GM23338 (cell line): Measurements from ENCODE around the gene MARCHF10. TPM values are rescaled to one million over a fixed set of nuclear protein-coding genes. Genes with fewer than 3 reads are reported as not detected.

Experiments
- ATAC-seq: fragments of 200-7000 bp; cut with Tn5 transposase; 3 replicates; pipeline ENCODE4 v1.9.1; 2020
- DNase-seq: peaks from one replicate; pipeline ENCODE4 v3.0.0-alpha.2; 2015; ENCODE audit warnings: low spot score
- H2AFZ ChIP-seq: fragments of 200-600 bp; sonication (generic); 2 replicates; pipeline ENCODE4 v1.8.0; 2016; ENCODE audit warnings: antibody characterized with exemption, mild to moderate bottlenecking, moderate library complexity
- H3F3A ChIP-seq: fragments of 200-600 bp; sonication (generic); replicated peaks from 2 replicates; pipeline ENCODE4 v1.8.0; 2017; ENCODE audit warnings: antibody characterized with exemption, mixed run types, low read depth
- H3K27ac ChIP-seq: fragments of 200-600 bp; sonication (generic); 2 replicates; pipeline ENCODE4 v1.6.1; 2016; ENCODE audit warnings: low read depth
- H3K27me3 ChIP-seq: fragments of 200-600 bp; sonication (generic); 2 replicates; pipeline ENCODE4 v1.8.0; 2016; ENCODE audit warnings: mild to moderate bottlenecking, mixed run types, moderate library complexity; ENCODE audit not compliant: insufficient read depth
- H3K36me3 ChIP-seq: fragments of 200-600 bp; sonication (generic); 2 replicates; pipeline ENCODE4 v1.8.0; 2016; ENCODE audit warnings: mild to moderate bottlenecking; ENCODE audit not compliant: insufficient read depth
- H3K4me1 ChIP-seq: fragments of 200-600 bp; sonication (generic); 2 replicates; pipeline ENCODE4 v1.8.0; 2016; ENCODE audit warnings: mild to moderate bottlenecking, moderate library complexity; ENCODE audit not compliant: insufficient read depth
- H3K4me2 ChIP-seq: fragments of 200-600 bp; sonication (generic); 2 replicates; pipeline ENCODE4 v1.7.1; 2017; ENCODE audit warnings: mixed run types
- H3K4me3 ChIP-seq: fragments of 200-600 bp; sonication (generic); 2 replicates; pipeline ENCODE4 v1.6.1; 2016; ENCODE audit warnings: mixed run types
- H3K79me2 ChIP-seq: fragments of 200-600 bp; sonication (generic); replicated peaks from 2 replicates; pipeline ENCODE4 v1.8.0; 2017; ENCODE audit warnings: mild to moderate bottlenecking; ENCODE audit not compliant: insufficient read depth
- H3K9me2 ChIP-seq: fragments of 200-600 bp; sonication (generic); 2 replicates; pipeline ENCODE4 v1.8.0; 2017; ENCODE audit not compliant: insufficient read depth
- H4K20me1 ChIP-seq: fragments of 200-600 bp; sonication (generic); replicated peaks from 2 replicates; pipeline ENCODE4 v1.8.0; 2017; ENCODE audit warnings: mild to moderate bottlenecking; ENCODE audit not compliant: insufficient read depth
- H3K27ac Mint-ChIP-seq: 2 replicates; pipeline ENCODE4 v1.8.0; 2020; ENCODE audit warnings: inconsistent platforms, mild to moderate bottlenecking, moderate library complexity, mixed read lengths
- H3K27me3 Mint-ChIP-seq: 3 replicates; pipeline ENCODE4 v1.8.0; 2022; ENCODE audit warnings: low read depth, mild to moderate bottlenecking, moderate library complexity, mixed read lengths, inconsistent platforms; ENCODE audit not compliant: insufficient read depth, poor library complexity
- H3K36me3 Mint-ChIP-seq: 3 replicates; pipeline ENCODE4 v1.8.0; 2021; ENCODE audit warnings: low read depth, mild to moderate bottlenecking, inconsistent platforms, moderate library complexity, mixed read lengths
- H3K4me1 Mint-ChIP-seq: 3 replicates; pipeline ENCODE4 v1.8.0; 2020; ENCODE audit warnings: mild to moderate bottlenecking, inconsistent platforms, mixed read lengths
- H3K4me3 Mint-ChIP-seq: 3 replicates; pipeline ENCODE4 v1.8.0; 2021; ENCODE audit warnings: moderate library complexity, mild to moderate bottlenecking, inconsistent platforms, mixed read lengths
- H3K9me3 Mint-ChIP-seq: 3 replicates; pipeline ENCODE4 v1.8.0; 2020; ENCODE audit warnings: moderate library complexity, mild to moderate bottlenecking, inconsistent platforms, mixed read lengths
- CTCF ChIP-seq, 2 experiments: fragments of 200-600 bp in 1 of 2; sonication (generic) in 1 of 2; conservative IDR thresholded peaks; 2 replicates each; pipeline versions ENCODE4 v1.5.1 to v1.6.1; 2016 to 2017; ENCODE audit warnings: antibody characterized with exemption in 2 of 2, low read depth in 2 of 2, mild to moderate bottlenecking in 2 of 2, moderate library complexity in 1 of 2
- REST ChIP-seq: IDR thresholded peaks from one replicate; pipeline ENCODE4 v1.6.1; 2018; ENCODE audit warnings: antibody characterized with exemption; ENCODE audit not compliant: unreplicated experiment
- STAT1 ChIP-seq: IDR thresholded peaks from one replicate; pipeline ENCODE4 v1.6.1; 2016; ENCODE audit warnings: antibody characterized with exemption; ENCODE audit not compliant: unreplicated experiment
- ZNF114 ChIP-seq: fragments of 250-450 bp; sonication (Bioruptor Pico); IDR thresholded peaks from 2 replicates; pipeline ENCODE4 v1.5.0; 2020; ENCODE audit warnings: mild to moderate bottlenecking, moderate library complexity
- ZNF331 ChIP-seq: fragments of 250-450 bp; sonication (Bioruptor Pico); IDR thresholded peaks from 2 replicates; pipeline ENCODE4 v1.5.0; 2020; ENCODE audit warnings: low read depth, mild to moderate bottlenecking, moderate library complexity
- ZNF462 ChIP-seq: fragments of 250-450 bp; sonication (Bioruptor Pico); IDR thresholded peaks from 2 replicates; pipeline ENCODE4 v1.5.0; 2020; ENCODE audit warnings: mild to moderate bottlenecking, moderate library complexity
- polyA plus RNA-seq: library from polyadenylated mRNA; unstranded; fragments of >200 nt; fragmentation: Nextera tagmentation; extraction: Ambion mirVana; gene quantifications from 2 replicates; pipeline ENCODE4 v1.2.1, GENCODE V29; 2016
- total RNA-seq: library from RNA; depleted of rRNA; stranded (reverse); fragments of >200 nt; shearing (Covaris generic); gene quantifications from 2 replicates; pipeline ENCODE4 v1.2.3, GENCODE V29; 2014

Gene MARCHF10
- total and polyA plus RNA-seq, 2 experiments from 2014 or later, result 0.50 TPM; not detected in 1

GRCh38 chr17:62741290-62741689 is 66.8 kb downstream of the MARCHF10 start (continued):
- TF ChIP-seq CTCF (conservative IDR thresholded peaks at IDR 0.05; ENCODE audit: low read depth in 2 of 2), result no peak
- no peak for TF ChIP-seq STAT1

GRCh38 chr17:62739645-62740388 is 68.3 kb downstream of the MARCHF10 start:
- DNase-seq (peak; percentile 63), ATAC-seq (peak; percentile 84)
- Histone ChIP-seq H3K4me2 (no peak overlapping the region), H3K36me3 (no peaks in the 10 kb centered on the region), H4K20me1 (no peaks in the 10 kb centered on the region), H3K79me2 (no peaks in the 10 kb centered on the region), H3F3A (no peaks in the 10 kb centered on the region), H2AFZ (peak overlapping the region; percentile 85), H3K9me2 (no peaks in the 10 kb centered on the region), H3K27me3 (no peaks in the 10 kb centered on the region), H3K27ac (no peak overlapping the region), H3K4me3 (no peak overlapping the region), H3K4me1 (peaks cover 15% of the 10 kb centered on the region)
- Mint-ChIP-seq H3K27me3 (peaks cover 7% of the 10 kb centered on the region), H3K36me3 (no peaks in the 10 kb centered on the region), H3K27ac (peak overlapping the region; percentile 66), H3K9me3 (no peaks in the 10 kb centered on the region), H3K4me3 (no peak overlapping the region), H3K4me1 (peaks cover 35% of the 10 kb centered on the region)
- TF ChIP-seq STAT1, result no peak
- TF ChIP-seq REST, result no peak
- TF ChIP-seq ZNF114 (CRISPR knock-in tag), result no peak
- peak; percentile 36; the same call in 1 of the 2 replicates for TF ChIP-seq ZNF462
- no peak for TF ChIP-seq ZNF331
